Loucy (cell line): Measurements from ENCODE around the gene CRACR2A.

Experiments used
- H2AFZ ChIP-seq: fragments of 200-600 bp; sonication (generic); 2 replicates; pipeline ENCODE4 v1.6.0; 2016; ENCODE audit warnings: antibody characterized with exemption, mild to moderate bottlenecking, low read length, moderate library complexity
- H3F3A ChIP-seq: fragments of 200-600 bp; 2 replicates; pipeline ENCODE4 v1.6.0; 2016; ENCODE audit warnings: antibody characterized with exemption, low read depth, mild to moderate bottlenecking
- H3K27me3 ChIP-seq: fragments of 200-600 bp; sonication (generic); 2 replicates; pipeline ENCODE4 v1.6.1; 2014; ENCODE audit warnings: low read length, mild to moderate bottlenecking; ENCODE audit not compliant: insufficient read depth, poor library complexity, severe bottlenecking
- H3K36me3 ChIP-seq: fragments of 200-600 bp; sonication (generic); 2 replicates; pipeline ENCODE4 v1.6.1; 2016; ENCODE audit warnings: low read length; ENCODE audit not compliant: insufficient read depth
- H3K4me1 ChIP-seq: fragments of 200-600 bp; sonication (generic); 2 replicates; pipeline ENCODE4 v1.5.1; 2014; ENCODE audit warnings: low read length, mild to moderate bottlenecking; ENCODE audit not compliant: insufficient read depth, poor library complexity, severe bottlenecking
- H3K4me2 ChIP-seq: fragments of 200-600 bp; sonication (generic); 2 replicates; pipeline ENCODE4 v1.6.0; 2014; ENCODE audit warnings: antibody characterized with exemption, low read length, low read depth, mild to moderate bottlenecking; ENCODE audit not compliant: poor library complexity, severe bottlenecking
- H3K4me3 ChIP-seq: fragments of 200-600 bp; sonication (generic); 2 replicates; pipeline ENCODE4 v1.5.1; 2014; ENCODE audit warnings: low read length, mild to moderate bottlenecking, mixed read lengths; ENCODE audit not compliant: poor library complexity, severe bottlenecking
- H3K79me2 ChIP-seq: fragments of 200-600 bp; sonication (generic); 2 replicates; pipeline ENCODE4 v1.6.1; 2014; ENCODE audit warnings: low read length; ENCODE audit not compliant: insufficient read depth
- H3K9ac ChIP-seq: fragments of 200-600 bp; sonication (generic); 2 replicates; pipeline ENCODE4 v1.6.0; 2014; ENCODE audit warnings: mild to moderate bottlenecking, low read depth, low read length, moderate library complexity; ENCODE audit not compliant: poor library complexity, severe bottlenecking
- H3K9me2 ChIP-seq: fragments of 200-600 bp; sonication (generic); replicated peaks from 2 replicates; pipeline ENCODE4 v1.6.1; 2016; ENCODE audit warnings: low read depth, low read length, mixed read lengths
- H3K9me3 ChIP-seq: fragments of 200-600 bp; sonication (generic); 2 replicates; pipeline ENCODE4 v1.6.1; 2014; ENCODE audit warnings: mild to moderate bottlenecking, antibody characterized with exemption, low read length, low read depth; ENCODE audit not compliant: insufficient read depth
- H4K20me1 ChIP-seq: fragments of 200-600 bp; sonication (generic); 2 replicates; pipeline ENCODE4 v1.6.0; 2014; ENCODE audit warnings: antibody characterized with exemption, low read length, mild to moderate bottlenecking; ENCODE audit not compliant: insufficient read depth, poor library complexity, severe bottlenecking
- EZH2phosphoT487 ChIP-seq: fragments of 200-600 bp; IDR thresholded peaks from 2 replicates; pipeline ENCODE4 v1.6.1; 2018; ENCODE audit warnings: antibody characterized with exemption, mild to moderate bottlenecking, moderate library complexity, borderline replicate concordance
- TF ChIP-seq, protein P1 (sequence below): fragments of 200-600 bp; sonication (generic); conservative IDR thresholded peaks from 2 replicates; pipeline ENCODE4 v1.5.1; 2014; ENCODE audit warnings: mild to moderate bottlenecking, antibody characterized with exemption, low read length

The CRACR2A gene

DNA sequence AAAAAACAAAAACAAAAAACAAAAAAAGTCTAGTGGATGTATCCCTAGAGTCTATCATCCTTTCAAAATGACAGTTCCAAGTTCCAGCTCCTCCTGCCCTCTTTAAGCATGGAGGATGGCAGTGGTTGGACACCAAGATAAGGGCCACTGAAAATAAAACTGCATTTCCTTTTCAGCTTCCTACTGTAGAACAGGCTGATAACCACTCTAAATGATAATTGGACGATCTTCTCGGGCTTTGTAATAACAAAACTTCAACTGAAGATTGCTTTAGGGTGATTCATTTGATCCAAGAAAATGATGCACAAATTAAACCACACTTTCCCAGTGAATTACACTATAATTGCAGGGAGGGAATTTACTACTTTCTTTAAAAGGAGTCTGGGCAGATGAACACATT, 42.2 kb upstream of the CRACR2A start:
- Histone ChIP-seq H3K9me2 (no peaks in the 10 kb centered on the region), H3K36me3 (no peaks in the 10 kb centered on the region), H3K27me3 (no peaks in the 10 kb centered on the region), H2AFZ (no peak overlapping the region), H3K9me3 (no peaks in the 10 kb centered on the region), H3K79me2 (no peaks in the 10 kb centered on the region), H3F3A (no peaks in the 10 kb centered on the region), H3K4me2 (no peak overlapping the region), H3K4me3 (no peak overlapping the region), H4K20me1 (no peaks in the 10 kb centered on the region), H3K4me1 (no peaks in the 10 kb centered on the region), H3K9ac (no peak overlapping the region)
- no peak for TF ChIP-seq EZH2phosphoT487
- TF ChIP-seq, protein P1, sequence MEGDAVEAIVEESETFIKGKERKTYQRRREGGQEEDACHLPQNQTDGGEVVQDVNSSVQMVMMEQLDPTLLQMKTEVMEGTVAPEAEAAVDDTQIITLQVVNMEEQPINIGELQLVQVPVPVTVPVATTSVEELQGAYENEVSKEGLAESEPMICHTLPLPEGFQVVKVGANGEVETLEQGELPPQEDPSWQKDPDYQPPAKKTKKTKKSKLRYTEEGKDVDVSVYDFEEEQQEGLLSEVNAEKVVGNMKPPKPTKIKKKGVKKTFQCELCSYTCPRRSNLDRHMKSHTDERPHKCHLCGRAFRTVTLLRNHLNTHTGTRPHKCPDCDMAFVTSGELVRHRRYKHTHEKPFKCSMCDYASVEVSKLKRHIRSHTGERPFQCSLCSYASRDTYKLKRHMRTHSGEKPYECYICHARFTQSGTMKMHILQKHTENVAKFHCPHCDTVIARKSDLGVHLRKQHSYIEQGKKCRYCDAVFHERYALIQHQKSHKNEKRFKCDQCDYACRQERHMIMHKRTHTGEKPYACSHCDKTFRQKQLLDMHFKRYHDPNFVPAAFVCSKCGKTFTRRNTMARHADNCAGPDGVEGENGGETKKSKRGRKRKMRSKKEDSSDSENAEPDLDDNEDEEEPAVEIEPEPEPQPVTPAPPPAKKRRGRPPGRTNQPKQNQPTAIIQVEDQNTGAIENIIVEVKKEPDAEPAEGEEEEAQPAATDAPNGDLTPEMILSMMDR: no peak

DNA sequence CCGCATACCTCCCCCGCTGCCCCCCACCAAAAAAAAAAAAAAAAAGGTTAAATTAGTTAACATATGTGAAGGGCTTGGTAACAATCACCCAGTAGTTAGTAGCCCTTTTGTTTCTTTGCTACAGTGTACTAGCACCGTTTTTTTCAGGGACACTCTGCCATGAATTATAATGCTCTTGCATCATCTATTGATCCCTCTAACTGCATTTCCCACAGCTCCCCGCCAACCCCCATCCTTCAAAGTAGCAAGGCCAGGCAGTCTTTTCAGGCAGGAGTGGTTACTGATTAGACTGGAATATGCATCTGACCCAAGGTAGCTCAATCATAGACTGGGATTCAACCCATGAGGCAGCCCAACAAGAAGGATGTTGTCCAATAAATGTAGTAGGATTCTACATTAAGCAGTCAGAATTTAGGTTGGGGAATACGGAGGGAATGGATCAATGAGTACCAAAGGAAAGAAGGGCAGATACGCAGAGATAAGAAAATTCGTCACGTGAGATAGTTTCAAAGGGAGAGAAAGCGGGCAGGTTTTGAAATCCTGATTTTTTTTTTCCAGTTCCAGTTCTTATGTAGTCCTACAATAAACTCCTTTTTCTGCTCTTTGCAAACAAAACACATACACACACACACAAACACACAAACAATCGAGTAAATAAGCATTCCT, 39.8 kb upstream of the CRACR2A start:
- no peaks in the 10 kb centered on the region for H3K27me3 ChIP-seq
- TF ChIP-seq, protein P1: no peak
- no peak for TF ChIP-seq EZH2phosphoT487
- no peak overlapping the region for H3K4me3 ChIP-seq
- no peaks in the 10 kb centered on the region for H3K9me2 ChIP-seq
- no peak overlapping the region for H3K4me2 ChIP-seq
- no peaks in the 10 kb centered on the region for H4K20me1 ChIP-seq
- H3K4me1 ChIP-seq: no peaks in the 10 kb centered on the region
- H2AFZ ChIP-seq: no peak overlapping the region
- no peaks in the 10 kb centered on the region for H3F3A ChIP-seq
- H3K36me3 ChIP-seq: no peaks in the 10 kb centered on the region
- no peaks in the 10 kb centered on the region for H3K9me3 ChIP-seq
- H3K79me2 ChIP-seq: no peaks in the 10 kb centered on the region
- no peak overlapping the region for H3K9ac ChIP-seq

DNA sequence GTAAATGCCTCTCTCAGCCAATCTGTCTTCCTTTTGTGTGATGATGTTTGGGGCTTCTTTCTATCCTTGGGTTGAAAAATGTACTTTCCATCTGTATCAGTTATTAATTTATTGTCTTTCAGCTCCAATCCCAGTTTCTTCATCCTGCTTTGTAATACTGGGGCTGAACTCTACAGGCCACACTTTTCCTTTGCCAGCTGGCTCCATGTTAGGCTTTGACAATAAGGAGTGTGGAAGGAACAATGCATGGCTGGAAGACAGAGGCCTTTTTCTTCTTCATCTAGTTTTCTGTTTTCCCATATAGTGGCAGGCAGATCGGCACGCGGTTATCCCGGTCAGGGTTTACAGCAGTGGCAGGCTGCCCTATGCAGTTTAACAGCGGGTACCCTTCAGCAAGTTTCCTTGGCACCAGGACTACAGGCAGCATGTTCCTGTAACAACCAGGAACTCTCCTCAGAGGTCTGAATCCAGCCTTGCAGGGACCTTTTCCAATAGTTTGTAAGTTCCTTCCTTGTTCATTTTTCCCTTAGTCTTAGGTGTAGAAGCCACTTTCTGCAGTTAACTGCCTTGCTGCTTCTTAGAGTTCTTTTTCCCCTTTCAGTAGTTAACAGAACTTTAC, 38.5 kb upstream of the CRACR2A start:
- H3K27me3 ChIP-seq: no peaks in the 10 kb centered on the region
- no peaks in the 10 kb centered on the region for H3K36me3 ChIP-seq
- H4K20me1 ChIP-seq: no peaks in the 10 kb centered on the region
- TF ChIP-seq EZH2phosphoT487: no peak
- TF ChIP-seq, protein P1: no peak
- H3K9me2 ChIP-seq: no peaks in the 10 kb centered on the region
- no peak overlapping the region for H2AFZ ChIP-seq
- no peaks in the 10 kb centered on the region for H3F3A ChIP-seq
- no peaks in the 10 kb centered on the region for H3K4me1 ChIP-seq
- no peaks in the 10 kb centered on the region for H3K79me2 ChIP-seq
- no peak overlapping the region for H3K9ac ChIP-seq
- no peak overlapping the region for H3K4me2 ChIP-seq
- H3K4me3 ChIP-seq: no peak overlapping the region
- no peaks in the 10 kb centered on the region for H3K9me3 ChIP-seq
